GM21737 (cell line): ENCODE data around the gene MRPS18C.

ENCODE experiments used
- ATAC-seq: cut with Tn5 transposase; IDR thresholded peaks from one replicate; pipeline ENCODE4 v1.9.1; 2021; ENCODE audit warnings: mild to moderate bottlenecking, moderate library complexity; ENCODE audit not compliant: unreplicated experiment

Gene MRPS18C

GRCh38 chr4:83455281-83456183, at the start of gene MRPS18C, which contains the start of gene HELQ:
Gene MRPS18C, plus strand, starts transcription at chr4:83456058. Its CDS starts 20 bp downstream, at chr4:83456078.
Gene HELQ, minus strand, starts transcription at chr4:83455823. Its CDS starts 130 bp downstream, at chr4:83455693.
- peak; percentile 94 for ATAC-seq

DNA sequence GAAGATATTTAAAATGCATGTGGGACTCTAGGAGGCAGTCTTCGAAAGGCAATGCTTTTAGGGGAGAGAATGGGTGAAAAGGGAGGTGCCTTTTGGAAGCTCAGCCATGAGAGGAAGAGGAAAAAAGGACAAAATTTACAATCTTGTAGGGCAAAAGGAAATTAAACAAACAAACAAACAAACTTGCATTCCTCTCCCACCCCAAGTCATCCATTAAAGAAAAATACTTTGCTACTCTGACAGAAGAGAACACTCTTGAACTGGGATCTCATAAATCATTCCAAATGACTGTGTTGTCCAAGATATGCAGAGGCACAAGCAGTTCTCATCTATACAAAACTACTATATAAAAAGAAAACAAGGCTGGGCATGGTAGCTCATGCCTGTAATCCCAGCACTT, 47.0 kb upstream of the MRPS18C start:
- ATAC-seq, result no peak

DNA sequence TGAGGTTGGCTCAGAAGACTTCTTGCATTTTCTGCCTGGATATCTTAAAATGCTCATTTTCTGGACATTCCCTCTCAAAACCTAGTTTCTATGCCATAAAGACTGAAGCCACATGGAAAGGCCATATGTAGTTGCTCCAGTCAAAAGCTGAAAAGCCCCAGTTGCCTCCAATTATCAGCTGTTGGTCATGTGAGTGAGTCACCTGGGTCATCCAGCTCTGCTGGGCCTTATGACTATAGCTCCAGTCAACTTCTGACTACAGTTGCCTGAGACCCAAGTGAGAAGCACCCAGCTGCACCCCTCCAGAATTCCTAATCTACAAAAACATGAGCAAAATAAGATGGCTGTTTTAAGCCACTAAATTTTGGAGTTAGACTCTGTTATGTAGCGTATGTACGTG, 42.2 kb upstream of the MRPS18C start:
- no peak for ATAC-seq

GRCh38 chr4:83417566-83417965, 38.3 kb upstream of the MRPS18C start:
- no peak for ATAC-seq

- ATAC-seq, result no peak
These were observed 37.6 kb upstream of the MRPS18C start for GRCh38 chr4:83418211-83418610.

- no peak for ATAC-seq
These were observed 24.7 kb upstream of the MRPS18C start for GRCh38 chr4:83431200-83431599.

- ATAC-seq, result no peak
These were observed 19.2 kb upstream of the MRPS18C start for GRCh38 chr4:83436680-83437079.

DNA sequence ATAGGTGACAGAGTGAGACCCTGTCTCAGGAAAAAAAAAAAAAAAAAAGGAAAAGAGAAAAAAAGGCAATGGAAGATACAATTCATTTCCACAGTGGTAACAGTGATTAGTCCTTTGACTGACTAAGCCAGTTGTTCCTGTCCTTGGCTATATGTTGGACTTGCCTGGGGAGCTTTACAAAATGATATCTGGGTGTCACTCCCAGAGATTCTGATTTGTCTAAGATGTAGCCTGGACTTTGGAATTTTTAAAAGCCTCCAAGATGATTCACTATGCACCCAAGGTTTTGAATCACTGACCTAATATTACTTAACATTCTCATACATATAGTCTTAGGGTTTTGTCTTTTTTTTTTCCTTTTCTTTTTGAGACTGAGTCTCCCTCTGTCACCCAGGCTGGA, 17.1 kb upstream of the MRPS18C start:
- no peak for ATAC-seq

DNA sequence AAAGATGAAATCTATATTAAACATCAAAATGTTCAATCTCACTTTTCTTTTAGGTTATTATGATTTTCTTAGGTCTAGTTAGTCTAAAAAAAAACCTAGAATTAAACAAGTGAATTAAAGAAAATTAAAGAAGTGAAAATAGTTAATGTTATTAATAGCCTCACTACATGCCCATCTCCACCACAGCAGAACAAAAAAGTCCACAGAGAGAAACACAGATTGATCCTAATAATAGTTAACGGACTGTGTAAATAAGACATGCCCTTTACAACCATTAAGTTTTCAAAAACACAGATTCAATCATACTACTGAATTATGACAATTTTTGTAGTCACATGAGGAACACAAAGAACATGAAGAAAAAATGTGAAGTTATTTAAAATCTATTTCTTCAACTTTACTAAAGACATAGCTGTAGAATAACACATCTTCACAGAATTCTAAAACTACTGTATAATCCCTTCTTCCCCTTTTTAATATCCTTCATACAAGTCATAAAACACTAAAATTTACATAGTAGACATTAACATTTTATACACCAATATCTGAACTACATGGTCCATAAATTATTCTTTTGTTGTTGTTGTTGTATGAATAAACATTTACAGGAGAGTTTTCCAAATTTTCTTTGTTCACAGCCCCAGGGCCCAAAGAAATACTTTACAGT, 15.6 kb upstream of the MRPS18C start:
- no peak for ATAC-seq

- ATAC-seq, result no peak
These were observed 15.0 kb upstream of the MRPS18C start for GRCh38 chr4:83440899-83441298.

- no peak for ATAC-seq
These were observed 6.8 kb upstream of the MRPS18C start for GRCh38 chr4:83449009-83449408.

DNA sequence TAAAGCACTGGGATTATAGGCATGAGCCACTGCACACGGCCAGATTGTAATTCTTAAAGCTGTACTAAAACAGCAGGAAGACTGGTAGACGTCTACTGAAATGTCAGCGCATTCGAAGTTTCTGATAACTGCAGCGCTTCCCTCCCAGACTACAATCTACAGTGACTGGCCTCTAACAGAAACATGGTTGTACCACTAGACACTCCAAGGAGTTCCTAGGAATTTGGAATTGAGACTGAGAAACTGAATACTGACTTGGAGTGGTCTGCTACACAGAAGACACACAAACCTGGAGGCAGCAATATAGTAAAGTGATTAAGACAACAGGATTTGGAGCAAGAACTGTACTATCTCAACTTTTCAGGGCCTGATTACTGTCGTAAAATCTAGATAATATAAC, 1.2 kb upstream of the MRPS18C start:
- no peak for ATAC-seq

- ATAC-seq, result no peak
These were observed 285 bp downstream of the MRPS18C start for GRCh38 chr4:83456184-83456501.

DNA sequence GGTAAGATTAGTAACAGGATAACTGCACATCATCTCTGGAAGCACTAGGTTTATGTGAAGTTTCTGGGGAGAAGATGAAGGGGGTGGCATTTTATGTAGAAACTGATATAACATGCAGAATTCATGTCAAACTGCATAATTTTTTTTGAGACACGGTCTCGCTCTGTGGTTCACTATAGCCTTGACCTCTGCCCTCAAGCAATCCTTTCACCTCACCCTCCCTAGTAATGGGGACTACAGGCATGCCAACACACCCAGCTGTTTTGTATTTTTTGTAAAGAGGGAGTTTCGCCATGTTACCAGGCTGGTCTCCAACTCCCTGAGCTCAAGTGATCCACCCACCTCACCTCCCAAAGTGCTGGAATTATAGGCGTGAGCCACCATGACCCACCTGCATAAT, 17.6 kb downstream of the MRPS18C start:
- ATAC-seq, result no peak

GRCh38 chr4:83473966-83474365, 18.1 kb downstream of the MRPS18C start:
- no peak for ATAC-seq

DNA sequence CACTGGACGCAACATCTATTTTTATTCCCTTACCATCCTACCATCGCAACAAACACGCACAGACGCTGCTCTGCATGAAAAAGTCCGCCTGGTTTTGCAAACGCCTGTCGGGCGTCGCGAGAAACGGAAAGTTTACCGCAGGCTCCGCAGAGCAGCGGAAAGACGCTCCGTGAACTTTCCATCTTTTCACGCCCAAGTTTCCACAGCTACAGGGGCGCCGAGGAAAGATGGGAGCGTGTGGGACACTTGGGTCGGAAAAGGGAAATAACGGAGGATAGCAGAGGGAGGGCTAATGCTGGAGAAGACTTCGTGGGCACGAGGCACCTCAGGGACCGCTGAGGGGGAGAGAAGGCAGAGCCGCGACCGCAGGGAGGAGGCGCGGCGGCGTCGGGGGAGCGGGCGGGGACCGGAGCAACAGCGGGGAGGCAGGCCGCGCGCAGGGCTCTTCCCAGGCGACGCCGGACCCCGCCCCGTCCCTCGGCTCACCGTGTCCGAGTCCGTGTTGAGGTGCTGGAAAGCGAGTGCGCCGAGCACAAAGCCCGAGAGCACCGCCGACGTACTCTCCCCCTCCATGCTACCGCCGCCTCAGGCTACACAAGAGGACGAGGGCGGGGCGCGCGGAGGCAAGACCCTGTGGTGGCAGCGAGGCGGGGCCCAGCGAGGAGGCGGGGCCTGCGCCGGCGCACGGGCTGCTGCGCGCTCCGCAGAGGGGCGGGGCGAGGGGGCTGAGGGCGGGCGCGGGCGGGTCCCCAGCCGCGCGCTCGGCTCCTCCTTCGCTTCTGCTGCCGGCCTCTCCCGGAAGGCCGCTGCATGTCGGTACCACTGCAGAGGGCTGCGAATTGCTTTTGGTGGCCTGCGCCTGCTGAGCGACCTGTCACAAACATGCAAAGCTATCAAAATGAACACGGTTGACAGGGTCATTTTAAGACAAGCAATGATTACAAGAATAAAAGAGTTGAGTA, 28.9 kb downstream of the MRPS18C start, which contains the start of gene ABRAXAS1:
Gene ABRAXAS1, minus strand, starts transcription at position 601 of the 962 bp plus-strand sequence. Its CDS starts 28 bp downstream, at position 573.
- peak; percentile 98 for ATAC-seq

GRCh38 chr4:83486457-83487129, 30.7 kb downstream of the MRPS18C start:
- no peak for ATAC-seq

DNA sequence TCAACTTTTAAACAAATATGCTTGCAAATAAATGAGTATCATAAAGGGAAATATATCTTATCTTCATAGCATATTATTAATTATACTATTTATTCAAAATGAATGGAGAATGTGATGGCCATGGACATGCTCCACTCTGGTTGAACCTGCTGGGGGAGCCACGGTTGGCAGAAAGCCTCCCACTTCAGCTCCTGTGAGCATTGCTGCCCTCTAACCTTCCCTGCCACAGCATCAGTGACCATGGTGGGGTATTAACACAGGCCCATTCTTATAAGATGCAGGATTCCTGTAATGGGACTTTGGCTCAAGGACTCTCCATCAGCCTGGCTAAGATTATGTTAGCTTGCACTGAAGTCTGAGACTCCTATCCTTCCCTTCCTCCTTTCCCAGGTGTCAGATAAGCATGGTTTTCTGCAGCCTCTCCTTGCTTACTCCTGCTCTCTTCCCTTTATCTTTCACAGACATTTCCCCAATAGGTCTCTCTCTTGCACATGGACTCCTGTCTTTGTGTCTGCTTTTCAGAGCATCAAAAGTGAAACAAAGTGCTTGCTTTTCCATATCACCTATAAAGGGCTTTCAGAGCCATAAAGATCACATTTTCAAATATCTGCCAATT, 34.0 kb downstream of the MRPS18C start:
- no peak for ATAC-seq

GRCh38 chr4:83490876-83491450, 35.1 kb downstream of the MRPS18C start:
- no peak for ATAC-seq
